ENCODE results near the gene EIF4G1.

DNA sequence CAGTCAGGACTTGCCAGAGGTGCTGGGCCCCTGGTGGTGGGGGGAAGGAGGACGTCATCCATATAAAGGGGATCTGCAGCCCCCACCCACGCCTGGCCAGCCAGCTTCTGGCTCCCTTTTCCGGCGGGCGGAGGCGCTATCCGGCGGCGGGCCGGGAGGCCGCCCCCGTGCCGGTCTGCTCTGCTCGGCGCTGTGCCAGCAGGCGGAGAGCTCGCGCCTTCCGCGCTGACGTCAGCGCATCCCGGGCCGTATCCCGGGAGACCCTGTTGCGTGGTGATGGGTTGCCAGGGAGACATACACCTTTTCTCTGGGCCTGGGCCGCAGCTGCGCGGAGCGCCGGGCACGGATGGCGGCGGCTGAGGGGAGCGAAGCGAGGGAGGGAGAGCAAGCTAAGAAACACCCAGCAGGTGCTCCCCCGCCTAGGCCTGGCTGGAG, 24.1 kb downstream of the EIF4G1 start:
- TF ChIP-seq, protein P1, sequence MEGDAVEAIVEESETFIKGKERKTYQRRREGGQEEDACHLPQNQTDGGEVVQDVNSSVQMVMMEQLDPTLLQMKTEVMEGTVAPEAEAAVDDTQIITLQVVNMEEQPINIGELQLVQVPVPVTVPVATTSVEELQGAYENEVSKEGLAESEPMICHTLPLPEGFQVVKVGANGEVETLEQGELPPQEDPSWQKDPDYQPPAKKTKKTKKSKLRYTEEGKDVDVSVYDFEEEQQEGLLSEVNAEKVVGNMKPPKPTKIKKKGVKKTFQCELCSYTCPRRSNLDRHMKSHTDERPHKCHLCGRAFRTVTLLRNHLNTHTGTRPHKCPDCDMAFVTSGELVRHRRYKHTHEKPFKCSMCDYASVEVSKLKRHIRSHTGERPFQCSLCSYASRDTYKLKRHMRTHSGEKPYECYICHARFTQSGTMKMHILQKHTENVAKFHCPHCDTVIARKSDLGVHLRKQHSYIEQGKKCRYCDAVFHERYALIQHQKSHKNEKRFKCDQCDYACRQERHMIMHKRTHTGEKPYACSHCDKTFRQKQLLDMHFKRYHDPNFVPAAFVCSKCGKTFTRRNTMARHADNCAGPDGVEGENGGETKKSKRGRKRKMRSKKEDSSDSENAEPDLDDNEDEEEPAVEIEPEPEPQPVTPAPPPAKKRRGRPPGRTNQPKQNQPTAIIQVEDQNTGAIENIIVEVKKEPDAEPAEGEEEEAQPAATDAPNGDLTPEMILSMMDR (IDR thresholded peaks at IDR 0.05; ENCODE audit: poor library complexity): no peak
- no peak for TF ChIP-seq EZH2 (IDR thresholded peaks at IDR 0.05; ENCODE audit: borderline replicate concordance)

All from hepatocyte (in vitro differentiated cells).